Embryonic facial prominence (tissue), 1 donor: ENCODE data around the gene KLK1.
"Not testable (repeated sequence)": the region's sequence is repeated elsewhere in the genome, so short reads cannot be mapped to it uniquely, and the experiment has no call there.

Experiments used
- DNase-seq: peaks from one replicate; pipeline ENCODE4 v3.0.0-alpha.2; 2016; ENCODE audit errors: extremely low spot score

The KLK1 gene

GRCh38 chr19:50815439-50815838 lies 8.1 kb downstream of the KLK1 start:
- no peak for DNase-seq

GRCh38 chr19:50814883-50815282 lies 8.7 kb downstream of the KLK1 start:
- no peak for DNase-seq

- DNase-seq, result no peak
Observed at GRCh38 chr19:50812474-50812873, 11.1 kb downstream of the KLK1 start.

GRCh38 chr19:50811622-50812238 lies 11.9 kb downstream of the KLK1 start:
- not testable (repeated sequence) for DNase-seq

GRCh38 chr19:50808856-50809255 lies 14.7 kb downstream of the KLK1 start:
- DNase-seq, result no peak

- peak; percentile 98 for DNase-seq
Observed at GRCh38 chr19:50804420-50805272, 18.9 kb downstream of the KLK1 start.

- no peak for DNase-seq
Observed at GRCh38 chr19:50803633-50804419, 19.8 kb downstream of the KLK1 start.

- DNase-seq, result no peak
Observed at GRCh38 chr19:50801107-50801506, 22.5 kb downstream of the KLK1 start.

GRCh38 chr19:50799547-50799851 lies 24.1 kb downstream of the KLK1 start:
- DNase-seq, result no peak

- no peak for DNase-seq
Observed at GRCh38 chr19:50798659-50799546, 24.7 kb downstream of the KLK1 start.

GRCh38 chr19:50797781-50798658 lies 25.6 kb downstream of the KLK1 start:
- no peak for DNase-seq

- no peak for DNase-seq
Observed at GRCh38 chr19:50797429-50797780, 26.2 kb downstream of the KLK1 start.

- DNase-seq, result no peak
Observed at GRCh38 chr19:50796634-50797428, 26.8 kb downstream of the KLK1 start.

- no peak for DNase-seq
Observed at GRCh38 chr19:50796128-50796633, 27.4 kb downstream of the KLK1 start.

- DNase-seq, result no peak
Observed at GRCh38 chr19:50795664-50796073, 27.9 kb downstream of the KLK1 start.

GRCh38 chr19:50794876-50795663 lies 28.5 kb downstream of the KLK1 start:
- DNase-seq, result no peak

- DNase-seq, result no peak
Observed at GRCh38 chr19:50794074-50794875, 29.3 kb downstream of the KLK1 start.

GRCh38 chr19:50793558-50794065 lies 30.0 kb downstream of the KLK1 start:
- no peak for DNase-seq
